IPS DF 6.9 (cell line): ENCODE results near the gene RANGRF.

Experiments used
- DNase-seq: peaks from one replicate; pipeline ENCODE4 v3.0.0-alpha.2; 2013; ENCODE audit warnings: low read depth, low spot score
- H3K27ac ChIP-seq: one replicate; pipeline ENCODE4 v1.5.1; 2013; ENCODE audit warnings: low read length, control low read depth
- H3K27me3 ChIP-seq: 2 replicates; pipeline ENCODE4 v1.6.1; 2013; ENCODE audit warnings: mild to moderate bottlenecking, low read length; ENCODE audit not compliant: control insufficient read depth, insufficient read depth
- H3K36me3 ChIP-seq: 2 replicates; pipeline ENCODE4 v1.6.1; 2013; ENCODE audit warnings: low read length; ENCODE audit not compliant: control insufficient read depth, insufficient read depth
- H3K4me1 ChIP-seq: 2 replicates; pipeline ENCODE4 v1.6.1; 2013; ENCODE audit warnings: low read length; ENCODE audit not compliant: control insufficient read depth, insufficient read depth
- H3K4me3 ChIP-seq: 2 replicates; pipeline ENCODE4 v1.5.1; 2013; ENCODE audit warnings: mild to moderate bottlenecking, low read length
- H3K9me3 ChIP-seq: 2 replicates; pipeline ENCODE4 v1.6.1; 2013; ENCODE audit warnings: low read length, inconsistent platforms; ENCODE audit not compliant: control insufficient read depth, insufficient read depth
- WGBS: extraction: QIAGEN DNeasy Blood & Tissue Kit; methylation state at CpG from one replicate; pipeline ENCODE4 v1.1.7; 2013; ENCODE audit warnings: mixed read lengths, missing lambda C conversion rate; ENCODE audit not compliant: insufficient read length, insufficient coverage; 5-methylcytosine and 5-hydroxymethylcytosine counted together

RANGRF gene

GRCh38 chr17:8292639-8293395 is 4.3 kb downstream of the RANGRF start:
- WGBS = 100% methylated on average over 1 of the region's 5 CpGs

GRCh38 chr17:8294361-8294760 is 5.9 kb downstream of the RANGRF start:
- H3K27ac ChIP-seq = no peak overlapping the region
- no peak overlapping the region for H3K4me3 ChIP-seq
- no peaks in the 10 kb centered on the region for H3K27me3 ChIP-seq
- no peak for DNase-seq
- H3K36me3 ChIP-seq = no peaks in the 10 kb centered on the region
- no CpG with 5 or more reads among the region's 9 CpGs for WGBS
- H3K4me1 ChIP-seq = peaks cover 3% of the 10 kb centered on the region; the same call in 1 of the 2 replicates
- no peaks in the 10 kb centered on the region for H3K9me3 ChIP-seq

More at GRCh38 chr17:8292639-8293395, 4.3 kb downstream of the RANGRF start:
- H3K36me3 ChIP-seq = no peaks in the 10 kb centered on the region
- no peaks in the 10 kb centered on the region for H3K9me3 ChIP-seq
- no peak for DNase-seq
- no peak overlapping the region for H3K4me3 ChIP-seq
- peaks cover 3% of the 10 kb centered on the region; the same call in 1 of the 2 replicates for H3K4me1 ChIP-seq
- no peak overlapping the region for H3K27ac ChIP-seq
- no peaks in the 10 kb centered on the region for H3K27me3 ChIP-seq

- no peak for DNase-seq
- Histone ChIP-seq H3K27me3 (no peaks in the 10 kb centered on the region), H3K27ac (no peak overlapping the region), H3K4me3 (peak overlapping the region; percentile 72; the same call in 1 of the 2 replicates), H3K4me1 (peaks cover 3% of the 10 kb centered on the region; the same call in 1 of the 2 replicates), H3K36me3 (no peaks in the 10 kb centered on the region), H3K9me3 (no peaks in the 10 kb centered on the region)
- no CpG with 5 or more reads among the region's 15 CpGs for WGBS
These were observed 6.4 kb downstream of the RANGRF start for GRCh38 chr17:8294814-8295316.

- DNase-seq = no peak
- no peaks in the 10 kb centered on the region for H3K9me3 ChIP-seq
- no peaks in the 10 kb centered on the region for H3K36me3 ChIP-seq
- no CpG with 5 or more reads among the region's 3 CpGs for WGBS
- no peak overlapping the region for H3K4me3 ChIP-seq
- no peaks in the 10 kb centered on the region for H3K4me1 ChIP-seq
- H3K27ac ChIP-seq = no peak overlapping the region
- no peaks in the 10 kb centered on the region for H3K27me3 ChIP-seq
These were observed 11.8 kb downstream of the RANGRF start for GRCh38 chr17:8300226-8300625.

GRCh38 chr17:8300627-8301242 is 12.3 kb downstream of the RANGRF start:
- Histone ChIP-seq H3K4me1 (no peaks in the 10 kb centered on the region), H3K27me3 (no peaks in the 10 kb centered on the region), H3K9me3 (no peaks in the 10 kb centered on the region), H3K27ac (no peak overlapping the region), H3K4me3 (no peak overlapping the region), H3K36me3 (no peaks in the 10 kb centered on the region)
- WGBS = no CpG with 5 or more reads among the region's 8 CpGs
- no peak for DNase-seq

GRCh38 chr17:8310601-8311123 is 22.2 kb downstream of the RANGRF start:
- no peaks in the 10 kb centered on the region for H3K36me3 ChIP-seq
- H3K9me3 ChIP-seq = no peaks in the 10 kb centered on the region
- no peak overlapping the region for H3K27ac ChIP-seq
- WGBS = no CpG with 5 or more reads among the region's 10 CpGs
- no peak overlapping the region for H3K4me3 ChIP-seq
- H3K27me3 ChIP-seq = no peaks in the 10 kb centered on the region; the same call in 1 of the 2 replicates
- no peak for DNase-seq
- peaks cover 5% of the 10 kb centered on the region for H3K4me1 ChIP-seq

- Histone ChIP-seq H3K4me1 (peaks cover 5% of the 10 kb centered on the region), H3K27ac (no peak overlapping the region), H3K27me3 (no peaks in the 10 kb centered on the region; the same call in 1 of the 2 replicates), H3K4me3 (no peak overlapping the region), H3K36me3 (no peaks in the 10 kb centered on the region), H3K9me3 (no peaks in the 10 kb centered on the region)
- 100% methylated on average over 1 of the region's 25 CpGs for WGBS
- no peak for DNase-seq
These were observed 22.8 kb downstream of the RANGRF start for GRCh38 chr17:8311131-8311790.

GRCh38 chr17:8312251-8312650 is 23.8 kb downstream of the RANGRF start:
- no CpG with 5 or more reads among the region's 13 CpGs for WGBS
- no peaks in the 10 kb centered on the region for H3K9me3 ChIP-seq
- H3K4me3 ChIP-seq = no peak overlapping the region
- H3K27ac ChIP-seq = no peak overlapping the region
- H3K36me3 ChIP-seq = no peaks in the 10 kb centered on the region
- H3K4me1 ChIP-seq = peaks cover 5% of the 10 kb centered on the region
- H3K27me3 ChIP-seq = no peaks in the 10 kb centered on the region; the same call in 1 of the 2 replicates
- no peak for DNase-seq

GRCh38 chr17:8312726-8313600 is 24.5 kb downstream of the RANGRF start:
- no peak overlapping the region for H3K27ac ChIP-seq
- no peak overlapping the region for H3K4me3 ChIP-seq
- no CpG with 5 or more reads among the region's 16 CpGs for WGBS
- DNase-seq = no peak
- H3K4me1 ChIP-seq = peaks cover 5% of the 10 kb centered on the region
- H3K27me3 ChIP-seq = no peaks in the 10 kb centered on the region; the same call in 1 of the 2 replicates
- no peaks in the 10 kb centered on the region for H3K9me3 ChIP-seq
- no peaks in the 10 kb centered on the region for H3K36me3 ChIP-seq
